ENCODE data around the gene SPTBN4. TPM values are rescaled to one million over a fixed set of nuclear protein-coding genes. Genes with fewer than 3 reads are reported as not detected.

Gene SPTBN4
- total and polyA plus RNA-seq, 10 of the 15 experiments (the other 5 are each of a cell fraction or from before 2014, with no cell fraction given): 0.04 to 1.1 (median 0.34) TPM; not detected in 1

GRCh38 chr19:40445780-40446262 lies 21.0 kb upstream of the SPTBN4 start (continued):
- no peak for TF ChIP-seq CTCF (IDR thresholded peaks at IDR 0.05 in 2 of 3, conservative IDR thresholded peaks at IDR 0.05 in 1 of 3; ENCODE audit: control insufficient read depth in 2 of 3, extremely low read depth in 1 of 3, insufficient read depth in 1 of 3, low read depth in 3 of 3, low read length in 3 of 3)
- TF ChIP-seq EGR1 (IDR thresholded peaks at IDR 0.05; ENCODE audit: borderline replicate concordance in 1 of 2, low read depth in 2 of 2, low read length in 2 of 2): no peak
- TF ChIP-seq CREB1 (IDR thresholded peaks at IDR 0.05; ENCODE audit: low read depth): no peak
- no peak for TF ChIP-seq MYB (IDR thresholded peaks at IDR 0.05; ENCODE audit: borderline replicate concordance, low read depth, low read length)

GRCh38 chr19:40446263-40446784 lies 20.5 kb upstream of the SPTBN4 start:
- Histone ChIP-seq H3K36me3 (ENCODE audit: control insufficient read depth in 2 of 2, insufficient read depth in 2 of 2, low read length in 1 of 2) (peaks cover 2 to 5% of the 10 kb centered on the region in 2 experiments; a peak in 3 of 4 replicates), H3K27ac (ENCODE audit: control insufficient read depth, insufficient read depth) (no peak overlapping the region), H3K4me2 (ENCODE audit: control insufficient read depth, insufficient read depth) (no peak overlapping the region), H4K20me1 (ENCODE audit: control insufficient read depth, insufficient read depth) (no peaks in the 10 kb centered on the region), H3K4me3 (no peak overlapping the region), H2AFZ (ENCODE audit: control insufficient read depth, low read depth, low read length) (no peak overlapping the region), H3K4me1 (ENCODE audit: control insufficient read depth, insufficient read depth, low read length) (peaks cover 5% of the 10 kb centered on the region; the same call in 1 of the 2 replicates), H3K27me3 (replicated peaks in 1 of 2; ENCODE audit: control insufficient read depth in 2 of 2, insufficient read depth in 2 of 2, low read length in 1 of 2) (no peaks in the 10 kb centered on the region), H3K9ac (ENCODE audit: control insufficient read depth, insufficient read depth, low read length) (no peak overlapping the region), H3K9me3 (replicated peaks; ENCODE audit: control insufficient read depth, insufficient read depth, low read length) (no peaks in the 10 kb centered on the region), H3K79me2 (ENCODE audit: control insufficient read depth, insufficient read depth, low read length) (peaks cover 24% of the 10 kb centered on the region)
- 81% methylated on average over 8 of the region's 8 CpGs for WGBS (ENCODE audit: insufficient coverage, insufficient replicate concordance, low lambda C conversion rate, missing lambda C conversion rate)
- in situ Hi-C loops (cut with MboI): no loop called here
- FAIRE-seq (no peak), DNase-seq (ENCODE audit: low read depth, low spot score) (no peak), ATAC-seq (no peak)
- no TSS peak for BruUV-seq (replicated peaks)
- ChIA-PET POLR2A (interaction anchor here (0.7 kb wide), 1 partner anchor 292 kb away, joined by 3 read pairs; no protein-coding TSS in a partner anchor), SMC1A (ENCODE audit: uncharacterized antibody, unreplicated experiment) (no interaction called here), CTCF (interaction anchor here (1.5 kb wide), 1 partner anchor 141 kb away, joined by 8 read pairs; no protein-coding TSS in a partner anchor), RAD21 (ENCODE audit: unreplicated experiment) (interaction anchor here (0.8 to 0.9 kb wide), 2 partner anchors 20 to 141 kb away, joined by 4 read pairs; partner anchors contain the start of gene SERTAD1)
- intact Hi-C loops (cut with micrococcal nuclease; ENCODE audit: unreplicated experiment): no loop called here
- TF ChIP-seq CREM (IDR thresholded peaks at IDR 0.05; ENCODE audit: low read depth) (no peak), WRNIP1 (IDR thresholded peaks at IDR 0.05; ENCODE audit: borderline replicate concordance, low read depth, low read length) (no peak), POLR2AphosphoS5 (IDR thresholded peaks at IDR 0.05; ENCODE audit: low read length) (no peak), PAX5 (IDR thresholded peaks at IDR 0.05; ENCODE audit: borderline replicate concordance, low read depth, low read length) (no peak), IRF3 (IDR thresholded peaks at IDR 0.05) (no peak), NRF1 (conservative IDR thresholded peaks at IDR 0.05; ENCODE audit: low read depth, low read length) (no peak), CHD2 (IDR thresholded peaks at IDR 0.05; ENCODE audit: borderline replicate concordance, low read depth, low read length) (no peak), NKRF (conservative IDR thresholded peaks at IDR 0.05) (no peak), KDM1A (IDR thresholded peaks at IDR 0.05; ENCODE audit: borderline replicate concordance) (no peak), LARP7 (IDR thresholded peaks at IDR 0.05) (no peak), NR2C2 (IDR thresholded peaks at IDR 0.05; ENCODE audit: borderline replicate concordance, control insufficient read depth, insufficient read length, low read depth) (no peak), MTA2 (IDR thresholded peaks at IDR 0.05; ENCODE audit: low read depth) (no peak), MTA3 (IDR thresholded peaks at IDR 0.05; ENCODE audit: borderline replicate concordance, low read length) (no peak)
